ENCODE measurements around the gene ARL3.
"Not testable (repeated sequence)": the region's sequence is repeated elsewhere in the genome, so short reads cannot be mapped to it uniquely, and the experiment has no call there.

Gene ARL3

DNA sequence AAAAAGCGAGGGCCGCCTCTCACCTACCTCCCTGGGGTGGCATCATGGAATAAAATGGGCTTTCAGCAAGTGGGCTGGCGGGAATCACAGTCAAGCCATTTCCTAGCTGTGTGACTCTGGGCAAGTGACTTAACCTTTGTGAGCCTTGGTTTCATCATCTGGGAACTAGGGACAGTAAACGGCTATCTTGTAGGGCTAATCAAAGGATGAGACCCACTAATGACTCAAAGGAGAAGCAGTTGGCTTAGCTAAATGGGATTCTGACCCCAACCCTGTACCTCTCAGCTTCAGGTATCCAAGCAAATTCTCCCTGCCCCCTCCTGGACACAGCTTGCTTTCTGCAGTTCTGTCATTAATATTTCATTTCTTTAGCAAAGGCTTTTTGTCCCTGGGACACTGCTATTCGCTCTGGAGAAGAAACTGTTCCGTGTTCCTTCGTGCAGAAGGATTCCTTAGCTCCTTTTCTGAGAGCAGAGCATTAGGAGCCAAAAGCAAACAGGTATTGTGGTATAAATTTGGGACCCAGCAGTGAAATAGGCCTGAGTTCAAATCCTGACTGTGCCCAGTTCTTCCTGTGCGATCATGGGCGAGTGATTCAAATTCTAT, 44.0 kb downstream of the ARL3 start:
- DNase-seq: no peak

DNA sequence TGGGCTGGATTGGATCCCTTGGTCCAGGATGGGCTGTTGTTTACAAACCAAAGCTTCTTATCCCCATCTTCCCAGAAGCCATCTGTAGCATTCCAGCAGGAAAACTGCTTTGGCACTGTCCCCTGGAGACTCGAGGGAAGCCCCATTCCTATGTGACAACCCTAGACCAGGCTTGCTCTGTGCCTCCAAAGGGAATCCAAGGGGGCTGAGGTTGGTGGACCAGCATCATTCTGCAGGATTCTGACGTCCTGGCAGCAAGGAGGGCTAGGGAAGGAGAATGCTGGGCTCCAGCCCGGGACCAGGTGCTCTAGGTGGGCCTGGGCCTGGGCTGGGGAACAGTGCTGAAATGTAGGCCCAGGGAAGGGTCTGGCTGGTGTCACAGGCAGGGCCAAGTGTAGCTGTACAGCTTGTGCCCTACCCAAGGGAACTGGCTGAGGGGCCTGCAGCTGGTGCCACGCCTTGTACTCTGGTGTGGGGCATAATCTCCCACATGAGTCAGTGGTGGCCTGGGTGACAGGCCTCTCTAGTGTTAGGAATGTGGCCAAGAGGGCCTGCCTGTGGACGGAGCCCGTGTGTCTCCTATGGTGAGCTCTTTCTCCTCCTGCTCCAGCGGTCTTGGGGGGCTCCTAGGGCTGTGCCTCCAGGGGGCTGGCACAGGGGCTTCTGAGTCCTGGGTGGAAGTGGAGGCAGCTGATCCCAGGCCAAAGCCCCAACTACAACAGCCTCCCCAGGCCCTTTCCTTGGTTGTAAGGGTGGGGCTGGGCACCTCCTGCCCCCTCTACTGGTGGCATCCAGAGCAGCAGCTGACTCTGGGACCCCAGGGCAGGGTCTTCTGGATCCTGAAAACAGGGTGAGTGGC, 44.8 kb downstream of the ARL3 start:
- DNase-seq: peak; percentile 67

DNA sequence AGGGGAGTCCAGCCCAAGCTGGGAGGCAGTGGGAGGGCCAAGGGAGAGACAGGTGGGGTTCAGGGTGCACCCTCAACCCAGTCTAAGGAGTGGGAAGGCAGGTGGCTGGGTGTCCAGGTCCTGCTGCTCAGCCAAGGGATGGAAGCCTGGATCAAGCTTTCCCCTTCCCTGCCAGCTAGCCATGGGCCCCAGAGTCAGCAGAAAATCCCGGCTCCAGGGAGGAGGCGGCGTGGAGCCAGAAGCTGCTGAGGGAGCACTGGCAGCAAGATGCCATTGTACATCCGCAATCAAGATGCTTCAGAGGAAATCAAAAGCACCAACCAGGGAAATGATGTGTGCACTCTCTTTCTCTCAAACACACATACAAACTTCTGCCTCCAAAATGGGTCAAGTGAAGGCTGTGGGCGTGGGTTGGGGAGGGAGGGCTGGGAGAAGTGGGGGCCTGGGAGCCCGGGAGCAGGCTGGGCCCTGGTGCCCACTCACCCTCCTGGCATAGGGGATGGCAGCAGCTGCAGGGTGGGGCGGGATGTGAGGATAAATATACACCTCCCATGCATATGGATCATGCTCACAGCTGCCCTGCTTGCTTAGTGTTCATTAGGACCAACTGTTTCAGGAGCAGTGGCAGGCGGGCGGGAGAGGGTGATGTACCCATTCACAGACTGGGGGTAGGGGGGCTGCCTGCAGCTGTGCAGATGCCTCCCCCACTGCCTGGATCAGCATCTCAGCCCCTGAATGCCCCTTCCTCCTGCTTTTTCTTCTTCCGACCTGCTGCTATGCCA, 45.7 kb downstream of the ARL3 start:
- DNase-seq: no peak

DNA sequence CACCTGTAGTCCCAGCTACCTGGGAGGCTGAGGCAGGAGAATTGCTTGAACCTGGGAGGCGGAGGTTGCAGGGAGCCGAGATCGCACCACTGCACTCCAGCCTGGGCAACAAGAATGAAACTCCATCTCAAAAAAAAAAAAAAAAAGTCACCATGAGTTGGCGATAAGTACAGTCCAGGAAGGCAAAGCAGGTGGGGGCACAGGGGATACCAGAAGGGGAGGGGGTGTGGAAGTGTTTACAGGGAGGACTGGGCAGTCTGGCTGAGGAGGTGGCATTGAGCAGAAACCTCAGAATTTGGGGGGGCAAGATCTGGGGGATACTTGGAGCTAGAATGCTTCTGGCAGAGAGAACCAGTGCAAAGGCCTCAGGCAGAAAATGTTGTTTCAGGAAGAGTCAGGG, 46.8 kb downstream of the ARL3 start:
- DNase-seq: not testable (repeated sequence)

DNA sequence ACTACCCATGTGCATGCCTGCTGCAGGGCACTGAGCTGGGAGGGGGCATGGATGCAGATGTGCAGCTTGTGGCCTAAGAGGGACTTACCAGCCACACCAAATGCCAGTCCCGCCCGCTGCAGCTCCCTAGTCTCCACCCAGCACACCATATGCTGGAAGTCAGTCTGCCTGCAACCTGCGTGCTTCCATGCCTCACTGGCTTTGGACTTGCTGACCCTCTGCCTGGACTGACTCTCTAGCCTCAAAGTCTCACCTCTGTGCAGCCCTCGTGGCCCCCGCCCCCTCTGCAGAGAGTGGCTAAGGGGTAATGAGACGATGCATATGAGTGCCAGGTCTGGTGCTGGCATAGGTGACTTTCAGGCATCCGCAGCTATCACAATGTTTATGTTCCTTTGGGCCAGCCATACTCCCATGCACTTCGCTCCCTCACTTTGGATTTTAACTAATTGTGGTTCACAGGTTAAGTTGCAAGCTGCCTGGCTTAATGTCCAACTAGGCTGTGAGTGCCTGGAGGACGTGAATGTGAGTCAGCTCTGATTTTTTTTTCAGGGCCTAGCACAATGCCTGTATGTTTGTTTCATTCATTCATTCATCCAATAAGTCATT, 48.2 kb downstream of the ARL3 start:
- DNase-seq: no peak

DNA sequence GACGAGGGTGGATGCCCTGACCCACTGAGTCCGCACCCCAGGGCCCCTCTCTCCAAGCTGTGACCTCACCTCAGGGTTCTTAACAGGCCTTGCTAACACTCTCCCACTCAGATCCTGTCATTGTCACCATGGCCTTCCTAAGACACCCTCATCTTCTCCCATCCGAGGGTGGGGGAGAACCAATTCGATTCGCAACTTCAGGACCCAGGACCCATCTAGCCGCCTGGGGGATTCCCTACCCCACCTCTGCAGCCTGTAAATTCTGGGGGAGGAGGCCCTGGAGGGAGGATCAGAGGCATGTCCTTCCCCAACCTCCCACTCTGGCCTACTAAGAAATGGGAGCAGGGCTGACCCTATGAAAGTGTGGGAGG, 52.6 kb downstream of the ARL3 start:
- no peak for DNase-seq

DNA sequence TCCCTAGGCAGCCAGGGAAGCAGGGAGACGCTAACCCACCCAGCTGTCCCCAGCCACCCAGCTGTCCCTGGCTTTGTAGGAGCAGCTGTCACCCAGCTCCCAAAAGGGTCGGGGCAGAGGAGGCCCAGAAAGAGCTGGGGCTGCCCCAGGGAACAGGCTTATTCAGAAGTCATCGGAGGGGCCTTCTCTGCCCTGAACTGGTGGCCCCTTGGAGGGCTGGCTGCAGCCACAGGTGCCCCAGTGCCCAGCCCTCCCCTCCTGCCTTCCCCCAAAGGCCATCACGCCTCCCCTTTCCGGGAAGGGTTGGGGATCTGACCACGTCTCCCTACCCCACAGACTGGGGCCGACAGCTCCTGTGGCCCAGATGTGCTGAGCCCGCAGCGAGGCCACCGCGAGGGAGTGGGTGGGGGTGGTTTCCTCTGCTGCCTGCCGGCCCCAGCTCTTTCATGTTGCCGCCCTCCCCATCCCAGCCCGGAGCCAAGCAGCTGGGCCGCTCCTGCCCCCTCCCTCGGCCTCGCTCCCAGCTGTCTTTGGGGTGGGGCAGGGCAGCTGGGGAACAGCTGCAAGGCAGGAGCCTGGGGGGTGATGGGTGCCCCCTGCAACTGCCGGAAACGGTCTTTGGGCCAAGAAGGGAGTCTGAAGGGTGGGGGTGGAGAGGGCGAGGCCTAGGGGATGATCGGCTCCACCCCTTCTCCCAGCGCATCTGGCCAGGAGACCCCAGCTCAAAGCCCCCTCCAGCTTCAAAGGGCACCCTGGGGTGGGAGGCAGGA, 53.1 kb downstream of the ARL3 start:
- peak; percentile 51 for DNase-seq

DNA sequence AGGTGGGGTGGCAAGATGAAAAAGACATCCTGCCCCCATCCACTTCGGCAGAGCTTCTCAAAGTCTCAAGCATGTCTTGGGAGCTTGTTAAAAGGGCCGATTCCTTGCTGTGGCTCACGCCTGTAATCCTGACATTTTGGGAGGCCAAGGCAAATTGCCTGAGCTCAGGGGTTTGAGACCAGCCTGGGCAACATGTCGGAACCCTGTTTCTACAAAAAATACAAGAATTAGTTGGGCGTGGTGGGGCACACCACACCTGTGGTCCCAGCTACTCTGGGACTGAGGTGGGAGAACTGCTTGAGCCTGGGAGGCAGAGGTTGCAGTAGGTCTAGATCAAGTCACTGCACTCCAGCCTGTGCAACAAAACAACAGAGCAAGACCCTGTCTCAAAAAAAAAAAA, 55.4 kb downstream of the ARL3 start:
- DNase-seq: no peak

DNA sequence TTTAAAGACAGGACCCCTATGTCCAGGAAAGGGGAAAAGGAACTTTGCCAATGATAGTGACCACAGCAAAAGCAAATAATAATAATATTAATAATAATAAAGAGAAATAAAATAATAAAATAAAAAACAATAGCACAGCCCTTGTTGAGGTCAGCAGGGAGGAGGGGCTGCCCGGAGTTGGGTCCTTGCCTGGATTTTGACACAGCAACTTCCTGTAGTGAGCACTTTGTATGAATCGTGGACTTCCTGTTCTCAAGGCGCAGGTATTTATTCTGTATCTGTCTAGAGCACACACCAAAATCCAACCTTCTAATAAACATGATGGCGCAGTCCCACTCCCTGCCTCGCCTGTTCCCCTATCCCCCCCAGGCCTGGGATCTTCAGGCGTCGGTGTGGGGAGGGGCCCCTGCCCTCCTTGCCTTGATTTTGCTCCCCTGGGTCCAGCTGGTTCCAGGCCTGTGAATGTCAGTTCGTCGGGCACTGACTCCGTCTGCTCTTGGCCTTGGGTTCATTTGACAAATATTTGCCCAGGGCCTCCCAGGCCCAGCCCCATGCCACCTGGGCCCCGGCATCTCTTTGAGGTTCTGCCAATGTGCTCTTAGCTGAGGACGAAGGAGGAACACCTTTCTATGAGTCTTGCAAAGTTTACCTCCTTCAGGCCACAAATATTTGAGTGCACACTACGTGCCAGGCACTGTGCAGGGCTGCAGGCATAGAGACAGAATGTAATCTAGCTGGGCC, 56.0 kb downstream of the ARL3 start:
- no peak for DNase-seq

DNA sequence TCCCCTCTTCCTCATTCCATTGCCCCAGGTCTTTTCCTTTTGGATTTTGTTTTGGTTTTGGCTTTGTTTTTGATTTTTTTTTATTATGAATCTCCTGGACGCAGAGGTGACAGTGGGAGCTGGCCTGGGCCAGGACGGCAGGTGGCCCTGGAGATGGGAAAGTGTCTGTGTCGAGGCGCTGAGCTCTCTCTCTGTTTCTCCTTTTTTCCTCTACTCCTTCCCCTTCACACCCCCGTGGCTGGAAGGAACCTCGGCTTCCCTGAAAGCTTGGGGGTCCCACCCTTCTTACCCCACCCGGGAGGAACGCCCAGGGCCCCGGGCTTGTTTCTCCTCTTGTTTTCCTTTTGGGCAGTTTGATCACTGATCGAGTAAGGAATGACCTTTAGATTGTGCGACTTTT, 56.7 kb downstream of the ARL3 start:
- no peak for DNase-seq

DNA sequence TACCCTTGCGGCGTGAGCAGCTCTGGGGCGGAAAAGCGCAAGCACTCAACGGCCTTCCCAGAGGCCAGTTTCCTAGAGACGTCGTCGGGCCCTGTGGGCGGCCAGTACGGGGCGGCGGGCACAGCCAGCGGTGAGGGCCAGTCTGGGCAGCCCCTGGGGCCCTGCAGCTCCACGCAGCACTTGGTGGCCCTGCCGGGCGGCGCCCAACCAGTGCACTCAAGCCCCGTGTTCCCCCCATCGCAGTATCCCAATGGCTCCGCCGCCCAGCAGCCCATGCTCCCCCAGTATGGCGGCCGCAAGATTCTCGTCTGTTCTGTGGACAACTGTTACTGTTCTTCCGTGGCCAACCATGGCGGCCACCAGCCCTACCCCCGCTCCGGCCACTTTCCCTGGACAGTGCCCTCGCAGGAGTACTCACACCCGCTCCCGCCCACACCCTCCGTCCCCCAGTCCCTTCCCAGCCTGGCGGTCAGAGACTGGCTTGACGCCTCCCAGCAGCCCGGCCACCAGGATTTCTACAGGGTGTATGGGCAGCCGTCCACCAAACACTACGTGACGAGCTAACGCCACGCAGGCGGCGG, 57.3 kb downstream of the ARL3 start:
- no peak for DNase-seq

DNA sequence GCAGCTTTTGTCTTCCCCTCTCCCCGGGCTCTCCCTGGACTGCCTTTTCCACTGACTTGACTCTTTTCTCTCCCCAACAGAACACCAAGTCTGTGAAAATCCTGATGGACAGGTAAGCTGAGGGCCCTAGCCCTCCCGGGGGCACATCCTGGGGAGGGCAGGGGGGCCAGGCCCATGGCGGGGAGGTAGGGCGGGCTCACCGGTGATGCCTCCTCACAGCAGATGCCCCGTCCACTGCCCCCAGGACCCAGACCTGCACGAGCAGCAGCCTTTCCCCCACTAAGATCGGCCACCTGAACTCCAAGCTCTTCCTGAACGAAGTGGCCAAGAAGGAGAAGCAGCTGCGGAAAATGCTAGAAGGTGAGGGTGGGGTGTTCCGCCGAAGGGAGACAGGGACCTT, 58.2 kb downstream of the ARL3 start:
- no peak for DNase-seq

DNA sequence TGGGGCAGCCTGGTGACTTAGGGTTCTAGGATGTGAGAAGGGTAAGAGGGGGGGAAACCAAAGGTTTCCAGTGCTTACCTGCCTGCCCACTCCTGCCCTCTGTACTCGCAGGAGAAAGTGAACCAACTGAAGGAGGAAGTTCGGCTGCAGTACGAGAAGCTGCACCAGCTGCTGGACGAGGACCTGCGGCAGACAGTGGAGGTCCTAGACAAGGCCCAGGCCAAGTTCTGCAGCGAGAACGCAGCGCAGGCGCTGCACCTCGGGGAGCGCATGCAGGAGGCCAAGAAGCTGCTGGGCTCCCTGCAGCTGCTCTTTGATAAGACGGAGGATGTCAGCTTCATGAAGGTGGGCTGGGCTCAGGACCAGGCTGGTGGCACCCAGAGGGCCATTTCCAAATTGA, 59.2 kb downstream of the ARL3 start:
- no peak for DNase-seq

DNA sequence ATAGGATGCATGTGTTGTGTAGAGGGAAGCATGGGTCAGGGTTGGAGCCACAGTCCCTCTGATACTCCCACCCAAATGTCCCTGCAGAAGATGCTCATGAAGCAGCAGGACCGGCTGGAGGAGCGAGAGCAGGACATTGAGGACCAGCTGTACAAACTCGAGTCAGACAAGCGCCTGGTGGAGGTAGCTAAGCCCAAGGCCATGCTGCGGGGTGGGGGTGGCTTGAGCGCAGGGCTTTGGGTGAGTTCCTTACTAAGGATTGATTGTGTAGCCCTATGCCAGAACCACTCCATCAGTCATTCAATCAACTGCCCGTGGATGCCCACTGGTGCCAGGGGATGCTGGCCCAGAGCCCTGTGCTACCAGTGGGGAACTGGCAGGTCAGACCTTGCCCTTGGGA, 59.6 kb downstream of the ARL3 start:
- no peak for DNase-seq

DNA sequence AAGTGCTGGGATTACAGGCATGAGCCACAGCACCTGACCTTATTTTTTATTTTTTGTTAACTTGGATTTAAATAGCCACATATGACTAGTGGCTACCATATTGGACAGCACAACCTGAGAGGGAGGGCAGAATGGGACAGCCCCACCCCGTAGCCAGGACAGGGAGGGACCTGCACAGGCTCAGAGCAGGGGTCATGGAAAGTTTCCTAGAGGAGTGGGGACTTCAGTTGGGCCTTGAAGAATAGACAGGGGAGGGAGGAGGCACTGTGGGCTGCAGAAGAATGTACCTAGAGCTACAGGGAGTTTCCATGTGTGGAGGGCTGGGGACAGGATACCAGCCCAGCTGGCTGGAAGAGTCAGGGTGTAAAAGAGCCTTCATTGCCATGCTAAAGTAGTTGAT, 61.1 kb downstream of the ARL3 start:
- DNase-seq: no peak

DNA sequence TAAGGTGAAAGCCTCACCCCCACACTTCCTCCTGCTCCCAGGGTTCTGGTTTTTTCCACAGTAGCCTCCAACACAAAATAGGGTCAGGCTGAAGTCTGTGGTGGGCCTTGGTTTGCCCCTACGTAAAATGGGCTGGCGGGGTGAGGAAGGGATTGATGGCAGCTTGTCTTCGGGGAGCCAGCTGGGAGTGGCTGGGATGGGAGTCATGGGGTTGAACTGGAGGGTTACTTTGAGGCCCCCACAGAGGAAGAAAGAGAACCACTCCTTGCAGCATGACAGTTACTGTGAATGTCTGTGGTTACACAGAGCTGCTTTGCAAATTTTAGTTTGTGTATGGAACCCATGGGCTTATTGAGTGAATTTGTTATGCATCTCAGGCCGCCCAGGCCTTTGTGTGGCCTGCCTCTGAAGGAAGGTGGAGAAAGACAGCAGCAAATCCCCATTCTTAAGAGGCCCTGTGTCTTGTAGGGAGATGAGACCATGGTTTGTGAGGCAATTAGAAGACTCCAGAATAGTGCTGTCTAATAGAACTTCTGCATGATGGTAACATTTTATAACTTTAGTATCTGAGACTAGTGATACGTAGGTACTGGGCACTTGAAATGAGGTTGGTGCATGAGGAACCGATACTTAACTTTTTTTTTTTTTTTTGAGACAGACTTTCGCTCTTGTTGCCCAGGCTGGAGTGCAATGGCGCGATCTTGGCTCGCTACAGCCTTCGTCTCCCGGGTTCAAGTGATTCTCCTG, 61.9 kb downstream of the ARL3 start:
- DNase-seq: no peak

DNA sequence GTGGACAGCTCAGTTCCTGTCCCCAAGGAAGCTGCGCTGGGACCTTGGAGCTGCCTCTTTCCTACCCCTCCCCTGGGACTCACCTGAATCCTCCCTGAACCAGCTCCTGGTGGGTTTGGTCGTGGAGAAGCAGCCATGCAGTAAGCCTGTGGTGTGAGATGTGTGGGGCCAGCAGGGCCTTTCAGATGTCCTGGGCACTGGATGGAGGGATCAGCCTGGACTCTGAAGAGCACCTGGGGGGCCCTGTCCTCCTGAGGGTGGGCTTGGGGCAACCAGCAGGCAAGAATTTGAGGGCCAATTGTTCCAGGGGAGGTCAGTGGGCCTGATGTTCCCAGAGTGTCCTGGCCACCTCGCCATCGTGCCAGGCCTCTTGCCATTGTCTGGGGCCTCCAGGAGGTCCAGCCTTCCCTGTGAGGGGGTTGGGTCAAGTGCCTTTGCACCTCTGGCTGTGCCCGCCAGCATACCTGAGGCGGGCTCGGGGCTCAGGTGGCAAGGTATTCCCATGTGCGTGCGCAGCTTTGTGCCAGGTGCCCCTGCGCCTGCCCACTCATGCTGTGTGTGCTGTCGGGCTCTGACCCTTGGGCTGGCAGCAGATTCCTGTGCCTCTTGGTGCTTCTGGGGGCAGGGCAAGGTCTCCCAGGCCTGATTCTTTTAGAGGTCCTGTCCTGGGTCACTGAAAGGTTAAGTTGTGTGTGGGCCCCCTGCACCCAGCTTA, 62.6 kb downstream of the ARL3 start:
- no peak for DNase-seq

DNA sequence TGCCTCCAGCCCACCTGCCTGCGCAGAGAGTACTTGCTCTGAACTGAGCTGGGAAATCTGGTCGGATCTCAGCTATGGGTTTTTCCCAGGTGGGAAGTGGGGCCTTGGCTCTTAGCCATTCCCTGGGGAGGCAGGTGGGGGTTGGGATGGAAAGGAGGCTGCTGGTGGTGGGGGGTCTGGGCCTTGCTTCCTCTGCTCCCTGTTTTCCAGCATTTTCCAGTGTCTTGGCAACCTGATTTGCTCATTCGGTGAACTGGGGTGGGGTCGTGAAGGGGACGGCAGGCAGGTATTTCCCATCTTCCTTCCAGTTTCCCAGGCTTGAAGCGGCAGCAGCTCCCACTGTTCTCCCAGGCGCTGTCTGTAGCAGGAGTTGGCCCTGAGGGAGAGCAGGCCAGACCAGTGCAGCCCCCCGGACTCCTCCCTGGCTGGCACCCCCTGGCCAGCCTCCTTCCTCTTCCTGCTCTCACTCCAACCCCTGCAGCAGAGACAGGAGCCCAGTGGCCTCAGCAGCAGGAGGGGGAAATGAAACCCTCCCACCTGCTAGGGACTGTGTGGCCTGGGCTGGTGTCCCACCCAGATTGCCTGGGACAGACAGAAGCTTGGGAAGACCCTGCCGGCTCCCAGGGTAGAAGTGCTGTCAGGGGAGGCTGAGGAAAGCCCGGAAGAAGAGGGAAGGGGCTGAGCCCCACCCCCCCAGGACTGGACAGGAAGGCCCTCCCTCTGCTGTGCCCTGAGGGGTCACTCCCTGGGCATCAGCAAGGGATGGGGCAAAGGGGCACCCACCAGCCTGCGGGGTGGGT, 63.3 kb downstream of the ARL3 start:
- no peak for DNase-seq

Measured in fibroblast of skin of scalp (primary cell).